Panc1 (cell line): ENCODE data around the gene DTYMK.

Source experiments
- SIN3A ChIP-seq: IDR thresholded peaks from 2 replicates; pipeline ENCODE4 v1.6.1; 2012; ENCODE audit warnings: low read depth, mild to moderate bottlenecking, low read length, moderate library complexity, borderline replicate concordance; ENCODE audit not compliant: insufficient read depth
- TCF7L2 ChIP-seq: IDR thresholded peaks from 2 replicates; pipeline ENCODE4 v1.6.1; 2011; ENCODE audit warnings: mild to moderate bottlenecking, low read depth, low read length, inconsistent platforms
- TF ChIP-seq, protein P1 (sequence below): fragments of 450-650 bp; IDR thresholded peaks from 2 replicates; pipeline ENCODE4 v1.5.1; 2017; ENCODE audit warnings: mild to moderate bottlenecking
- TF ChIP-seq, protein P2 (sequence below), 2 experiments: IDR thresholded peaks; 2 replicates each; pipeline ENCODE4 v1.6.1; 2011 to 2012; ENCODE audit warnings: low read depth in 2 of 2, control low read depth in 1 of 2, low read length in 1 of 2, mild to moderate bottlenecking in 1 of 2, moderate library complexity in 1 of 2; ENCODE audit not compliant: insufficient read depth in 1 of 2

GRCh38 chr2:241645056-241645914 is 41.3 kb downstream of the DTYMK start:
- TF ChIP-seq, protein P1, sequence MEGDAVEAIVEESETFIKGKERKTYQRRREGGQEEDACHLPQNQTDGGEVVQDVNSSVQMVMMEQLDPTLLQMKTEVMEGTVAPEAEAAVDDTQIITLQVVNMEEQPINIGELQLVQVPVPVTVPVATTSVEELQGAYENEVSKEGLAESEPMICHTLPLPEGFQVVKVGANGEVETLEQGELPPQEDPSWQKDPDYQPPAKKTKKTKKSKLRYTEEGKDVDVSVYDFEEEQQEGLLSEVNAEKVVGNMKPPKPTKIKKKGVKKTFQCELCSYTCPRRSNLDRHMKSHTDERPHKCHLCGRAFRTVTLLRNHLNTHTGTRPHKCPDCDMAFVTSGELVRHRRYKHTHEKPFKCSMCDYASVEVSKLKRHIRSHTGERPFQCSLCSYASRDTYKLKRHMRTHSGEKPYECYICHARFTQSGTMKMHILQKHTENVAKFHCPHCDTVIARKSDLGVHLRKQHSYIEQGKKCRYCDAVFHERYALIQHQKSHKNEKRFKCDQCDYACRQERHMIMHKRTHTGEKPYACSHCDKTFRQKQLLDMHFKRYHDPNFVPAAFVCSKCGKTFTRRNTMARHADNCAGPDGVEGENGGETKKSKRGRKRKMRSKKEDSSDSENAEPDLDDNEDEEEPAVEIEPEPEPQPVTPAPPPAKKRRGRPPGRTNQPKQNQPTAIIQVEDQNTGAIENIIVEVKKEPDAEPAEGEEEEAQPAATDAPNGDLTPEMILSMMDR: no peak
- TF ChIP-seq, protein P2, sequence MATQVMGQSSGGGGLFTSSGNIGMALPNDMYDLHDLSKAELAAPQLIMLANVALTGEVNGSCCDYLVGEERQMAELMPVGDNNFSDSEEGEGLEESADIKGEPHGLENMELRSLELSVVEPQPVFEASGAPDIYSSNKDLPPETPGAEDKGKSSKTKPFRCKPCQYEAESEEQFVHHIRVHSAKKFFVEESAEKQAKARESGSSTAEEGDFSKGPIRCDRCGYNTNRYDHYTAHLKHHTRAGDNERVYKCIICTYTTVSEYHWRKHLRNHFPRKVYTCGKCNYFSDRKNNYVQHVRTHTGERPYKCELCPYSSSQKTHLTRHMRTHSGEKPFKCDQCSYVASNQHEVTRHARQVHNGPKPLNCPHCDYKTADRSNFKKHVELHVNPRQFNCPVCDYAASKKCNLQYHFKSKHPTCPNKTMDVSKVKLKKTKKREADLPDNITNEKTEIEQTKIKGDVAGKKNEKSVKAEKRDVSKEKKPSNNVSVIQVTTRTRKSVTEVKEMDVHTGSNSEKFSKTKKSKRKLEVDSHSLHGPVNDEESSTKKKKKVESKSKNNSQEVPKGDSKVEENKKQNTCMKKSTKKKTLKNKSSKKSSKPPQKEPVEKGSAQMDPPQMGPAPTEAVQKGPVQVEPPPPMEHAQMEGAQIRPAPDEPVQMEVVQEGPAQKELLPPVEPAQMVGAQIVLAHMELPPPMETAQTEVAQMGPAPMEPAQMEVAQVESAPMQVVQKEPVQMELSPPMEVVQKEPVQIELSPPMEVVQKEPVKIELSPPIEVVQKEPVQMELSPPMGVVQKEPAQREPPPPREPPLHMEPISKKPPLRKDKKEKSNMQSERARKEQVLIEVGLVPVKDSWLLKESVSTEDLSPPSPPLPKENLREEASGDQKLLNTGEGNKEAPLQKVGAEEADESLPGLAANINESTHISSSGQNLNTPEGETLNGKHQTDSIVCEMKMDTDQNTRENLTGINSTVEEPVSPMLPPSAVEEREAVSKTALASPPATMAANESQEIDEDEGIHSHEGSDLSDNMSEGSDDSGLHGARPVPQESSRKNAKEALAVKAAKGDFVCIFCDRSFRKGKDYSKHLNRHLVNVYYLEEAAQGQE (IDR thresholded peaks at IDR 0.05; ENCODE audit: insufficient read depth in 1 of 2, low read depth in 2 of 2, low read length in 1 of 2): no peak
- TF ChIP-seq SIN3A (no peak), TCF7L2 (no peak)
